HCT116 (cell line): ENCODE measurements around the gene PCDHB6. TPM values are rescaled to one million over a fixed set of nuclear protein-coding genes. Genes with fewer than 3 reads are reported as not detected.
"Not testable (repeated sequence)": the region's sequence is repeated elsewhere in the genome, so short reads cannot be mapped to it uniquely, and the experiment has no call there.

ENCODE experiments used
- ATAC-seq: fragments of 200-7000 bp; cut with Tn5 transposase; 2 replicates; pipeline ENCODE4 v1.9.1; 2020; ENCODE audit warnings: mild to moderate bottlenecking, moderate library complexity
- BruUV-seq: library from RNA; stranded (reverse); fragments of 400-500 nt; replicated peaks from 2 replicates; lab custom pipeline; 2021; lab: Mats Ljungman, UMichigan
- CTCF ChIA-PET: fragments of 300-600 bp; sonication (Branson Sonifier 250); formaldehyde crosslinking; loops from one replicate; lab custom pipeline; 2021; ENCODE audit warnings: antibody characterized with exemption; lab: Charles Lee
- POLR2A ChIA-PET: fragments of 300-600, 350-600 bp; sonication (Branson Sonifier 250); formaldehyde crosslinking; loops from one replicate; lab custom pipeline; 2021; ENCODE audit warnings: antibody characterized with exemption; lab: Charles Lee
- RAD21 ChIA-PET, 2 experiments: fragments of 300-600 bp; sonication (Branson Sonifier 250); formaldehyde crosslinking; loops; one replicate each; lab custom pipeline; 2023; ENCODE audit warnings: low total read pairs in 2 of 2; ENCODE audit not compliant: uncharacterized antibody in 2 of 2, unreplicated experiment in 2 of 2, low non-redundant PET in 1 of 2; lab: Charles Lee
- DNase-seq: peaks from one replicate; pipeline ENCODE4 v3.0.0-alpha.2; 2010; ENCODE audit warnings: low read depth, low spot score
- H2AFZ ChIP-seq: fragments of 200-600 bp; shearing (Covaris generic), sonication (generic); 2 replicates; pipeline ENCODE4 v1.6.1; 2017; ENCODE audit warnings: low read depth, mixed run types, mixed read lengths, antibody characterized with exemption, low read length; ENCODE audit not compliant: poor library complexity, severe bottlenecking
- H3K27ac ChIP-seq: 2 replicates; pipeline ENCODE4 v1.5.1; 2012; ENCODE audit warnings: low read depth, low read length
- H3K27me3 ChIP-seq: fragments of 200-600 bp; sonication (generic); 2 replicates; pipeline ENCODE4 v1.6.1; 2016; ENCODE audit warnings: mixed run types, low read length, mixed read lengths; ENCODE audit not compliant: insufficient read depth
- H3K36me3 ChIP-seq, 2 experiments: fragments of 200-500 bp in 1 of 2; fragments of 200-600 bp in 1 of 2; sonication (Bioruptor generic) in 1 of 2; sonication (generic) in 1 of 2; 2 replicates each; pipeline versions ENCODE4 v1.5.1 to v1.6.1; 2014 to 2016; ENCODE audit warnings: low read length in 2 of 2, inconsistent platforms in 1 of 2, mixed read lengths in 1 of 2, mixed run types in 1 of 2; ENCODE audit not compliant: insufficient read depth in 2 of 2, control insufficient read depth in 1 of 2
- H3K4me1 ChIP-seq, 2 experiments: fragments of 200-600 bp in 1 of 2; sonication (generic) in 1 of 2; 2 replicates each; pipeline versions ENCODE4 v1.5.1 to v1.6.1; 2012 to 2017; ENCODE audit warnings: low read length in 2 of 2, inconsistent platforms in 1 of 2, mild to moderate bottlenecking in 1 of 2, mixed read lengths in 1 of 2, mixed run types in 1 of 2, moderate library complexity in 1 of 2; ENCODE audit not compliant: insufficient read depth in 2 of 2, control insufficient read depth in 1 of 2
- H3K4me2 ChIP-seq: fragments of 200-600 bp; sonication (generic); 2 replicates; pipeline ENCODE4 v1.6.1; 2017; ENCODE audit warnings: mixed run types, low read length, mixed read lengths
- H3K4me3 ChIP-seq, 2 experiments: fragments of 200-600 bp in 1 of 2; sonication (generic) in 1 of 2; replicated peaks in 1 of 2; 2 replicates each; pipeline ENCODE4 v1.5.1; 2011 to 2016; ENCODE audit warnings: low read length in 2 of 2, control low read depth in 1 of 2, low read depth in 1 of 2, mild to moderate bottlenecking in 1 of 2, mixed read lengths in 1 of 2, mixed run types in 1 of 2
- H3K79me2 ChIP-seq: fragments of 200-600 bp; sonication (generic); 2 replicates; pipeline ENCODE4 v1.6.1; 2017; ENCODE audit warnings: mild to moderate bottlenecking, mixed run types, low read length, moderate library complexity, mixed read lengths; ENCODE audit not compliant: insufficient read depth
- H3K9ac ChIP-seq: fragments of 200-600 bp; sonication (generic); 2 replicates; pipeline ENCODE4 v1.6.1; 2016; ENCODE audit warnings: low read length, mixed read lengths
- H3K9me2 ChIP-seq: fragments of 200-600 bp; sonication (generic), shearing (Covaris generic); 2 replicates; pipeline ENCODE4 v1.6.1; 2017; ENCODE audit warnings: mixed run types, mild to moderate bottlenecking, moderate library complexity; ENCODE audit not compliant: insufficient read depth
- H3K9me3 ChIP-seq, 2 experiments: fragments of 200-500 bp in 1 of 2; fragments of 200-600 bp in 1 of 2; sonication (Bioruptor generic) in 1 of 2; sonication (generic) in 1 of 2; 2 replicates each; pipeline ENCODE4 v1.6.1; 2014 to 2017; ENCODE audit warnings: low read length in 2 of 2, mixed read lengths in 2 of 2, inconsistent platforms in 1 of 2, low read depth in 1 of 2, mild to moderate bottlenecking in 1 of 2, mixed run types in 1 of 2, moderate library complexity in 1 of 2; ENCODE audit not compliant: control insufficient read depth in 1 of 2, insufficient read depth in 1 of 2
- H4K20me1 ChIP-seq: fragments of 200-600 bp; sonication (generic), shearing (Covaris generic); 2 replicates; pipeline ENCODE4 v1.6.1; 2017; ENCODE audit warnings: mixed run types, mild to moderate bottlenecking, moderate library complexity; ENCODE audit not compliant: insufficient read depth
- CEBPB ChIP-seq: IDR thresholded peaks from 2 replicates; pipeline ENCODE4 v1.6.1; 2012; ENCODE audit warnings: low read depth
- EGR1 ChIP-seq: IDR thresholded peaks from 2 replicates; pipeline ENCODE4 v1.6.1; 2012; ENCODE audit warnings: low read depth
- ELF1 ChIP-seq: IDR thresholded peaks from 2 replicates; pipeline ENCODE4 v1.6.1; 2012; ENCODE audit warnings: low read depth, borderline replicate concordance
- EZH2phosphoT487 ChIP-seq: fragments of 200-600 bp; IDR thresholded peaks from 2 replicates; pipeline ENCODE4 v1.6.1; 2018; ENCODE audit warnings: antibody characterized with exemption, borderline replicate concordance
- FOSL1 ChIP-seq: IDR thresholded peaks from 2 replicates; pipeline ENCODE4 v1.6.1; 2012; ENCODE audit warnings: low read depth
- JUND ChIP-seq: IDR thresholded peaks from 2 replicates; pipeline ENCODE4 v1.6.1; 2012
- POLR2AphosphoS5 ChIP-seq: IDR thresholded peaks from 2 replicates; pipeline ENCODE4 v1.6.1; 2011; ENCODE audit warnings: mild to moderate bottlenecking, low read depth, low read length, moderate library complexity
- RAD21 ChIP-seq: IDR thresholded peaks from 2 replicates; pipeline ENCODE4 v1.6.1; 2012; ENCODE audit warnings: low read depth, mild to moderate bottlenecking
- SP1 ChIP-seq: IDR thresholded peaks from 2 replicates; pipeline ENCODE4 v1.6.1; 2012; ENCODE audit warnings: low read depth
- TCF7L2 ChIP-seq: IDR thresholded peaks from 2 replicates; pipeline ENCODE4 v1.7.0; 2011; ENCODE audit warnings: borderline replicate concordance, inconsistent platforms; ENCODE audit not compliant: insufficient read depth, insufficient read length; ENCODE audit errors: extremely low read depth
- YY1 ChIP-seq: IDR thresholded peaks from 2 replicates; pipeline ENCODE4 v1.6.1; 2011; ENCODE audit warnings: low read length, low read depth, moderate library complexity, mild to moderate bottlenecking; ENCODE audit not compliant: insufficient replicate concordance; ENCODE audit errors: extremely low read depth
- ZNF274 ChIP-seq: fragments of 200-500 bp; sonication (Bioruptor generic); IDR thresholded peaks from 2 replicates; pipeline ENCODE4 v1.6.1; 2014; ENCODE audit warnings: mild to moderate bottlenecking, low read depth, low read length, inconsistent platforms
- intact Hi-C: fragments of 100-400 bp; cut with micrococcal nuclease; formaldehyde crosslinking; loops from 2 replicates; pipeline ENCODE4 v1.10.0; 2022
- total RNA-seq: library from RNA; stranded (reverse); gene quantifications from one replicate; pipeline ENCODE4 v1.2.1, GENCODE V29; 2021; ENCODE audit not compliant: unreplicated experiment
- TF ChIP-seq, protein P1 (sequence below): IDR thresholded peaks from 2 replicates; pipeline ENCODE4 v1.6.1; 2012
- TF ChIP-seq, protein P2 (sequence below), 3 experiments: fragments of 200-600 bp in 1 of 3; sonication (generic) in 1 of 3; IDR thresholded peaks in 2 of 3; conservative IDR thresholded peaks in 1 of 3; 2 replicates each; pipeline ENCODE4 v1.5.1; 2012 to 2017; ENCODE audit warnings: low read depth in 2 of 3, low read length in 2 of 3, antibody characterized with exemption in 1 of 3, borderline replicate concordance in 1 of 3, control low read depth in 1 of 3, mild to moderate bottlenecking in 1 of 3, mixed read lengths in 1 of 3, mixed run types in 1 of 3, moderate library complexity in 1 of 3; ENCODE audit not compliant: insufficient read depth in 1 of 3
- TF ChIP-seq, protein P3 (sequence below): IDR thresholded peaks from 2 replicates; pipeline ENCODE4 v1.6.1; 2012; ENCODE audit warnings: low read depth
- TF ChIP-seq, protein P4 (sequence below): IDR thresholded peaks from 2 replicates; pipeline ENCODE4 v1.6.1; 2012

The PCDHB6 gene
- total RNA-seq, 1 experiment from 2014 or later: not detected

DNA sequence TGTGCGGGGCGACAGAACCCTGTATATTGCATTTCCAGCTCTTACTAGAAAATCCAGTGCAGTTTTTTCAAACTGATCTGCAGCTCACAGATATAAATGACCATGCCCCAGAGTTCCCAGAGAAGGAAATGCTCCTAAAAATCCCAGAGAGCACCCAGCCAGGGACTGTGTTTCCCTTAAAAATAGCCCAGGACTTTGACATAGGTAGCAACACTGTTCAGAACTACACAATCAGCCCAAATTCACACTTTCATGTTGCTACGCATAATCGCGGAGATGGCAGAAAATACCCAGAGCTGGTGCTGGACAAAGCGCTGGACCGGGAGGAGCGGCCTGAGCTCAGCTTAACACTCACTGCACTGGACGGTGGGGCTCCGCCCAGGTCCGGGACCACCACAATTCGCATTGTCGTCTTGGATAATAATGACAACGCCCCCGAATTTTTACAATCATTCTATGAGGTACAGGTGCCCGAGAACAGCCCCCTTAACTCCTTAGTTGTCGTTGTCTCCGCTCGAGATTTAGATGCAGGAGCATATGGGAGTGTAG, 14.1 kb upstream of the PCDHB6 start:
- Histone ChIP-seq H3K9ac (no peak overlapping the region), H3K27me3 (no peaks in the 10 kb centered on the region), H3K4me1 (no peaks in the 10 kb centered on the region), H3K27ac (no peak overlapping the region), H3K4me3 (no peak overlapping the region), H3K36me3 (no peaks in the 10 kb centered on the region), H3K9me3 (peaks cover 0 to 14% of the 10 kb centered on the region in 2 experiments; a peak in 2 of 4 replicates), H3K9me2 (no peaks in the 10 kb centered on the region), H4K20me1 (no peaks in the 10 kb centered on the region), H3K4me2 (no peak overlapping the region), H3K79me2 (no peaks in the 10 kb centered on the region), H2AFZ (no peak overlapping the region)
- no peak for DNase-seq
- BruUV-seq: no TSS peak
- ATAC-seq: no peak
- CTCF ChIA-PET: no interaction called here
- RAD21 ChIA-PET: no interaction called here
- TF ChIP-seq FOSL1 (no peak), EGR1 (no peak), YY1 (no peak), EZH2phosphoT487 (no peak), RAD21 (no peak), ZNF274 (no peak), TCF7L2 (no peak), JUND (no peak), SP1 (no peak), ELF1 (no peak), POLR2AphosphoS5 (no peak), CEBPB (no peak)
- TF ChIP-seq, protein P1, sequence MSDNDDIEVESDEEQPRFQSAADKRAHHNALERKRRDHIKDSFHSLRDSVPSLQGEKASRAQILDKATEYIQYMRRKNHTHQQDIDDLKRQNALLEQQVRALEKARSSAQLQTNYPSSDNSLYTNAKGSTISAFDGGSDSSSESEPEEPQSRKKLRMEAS: no peak
- TF ChIP-seq, protein P2, sequence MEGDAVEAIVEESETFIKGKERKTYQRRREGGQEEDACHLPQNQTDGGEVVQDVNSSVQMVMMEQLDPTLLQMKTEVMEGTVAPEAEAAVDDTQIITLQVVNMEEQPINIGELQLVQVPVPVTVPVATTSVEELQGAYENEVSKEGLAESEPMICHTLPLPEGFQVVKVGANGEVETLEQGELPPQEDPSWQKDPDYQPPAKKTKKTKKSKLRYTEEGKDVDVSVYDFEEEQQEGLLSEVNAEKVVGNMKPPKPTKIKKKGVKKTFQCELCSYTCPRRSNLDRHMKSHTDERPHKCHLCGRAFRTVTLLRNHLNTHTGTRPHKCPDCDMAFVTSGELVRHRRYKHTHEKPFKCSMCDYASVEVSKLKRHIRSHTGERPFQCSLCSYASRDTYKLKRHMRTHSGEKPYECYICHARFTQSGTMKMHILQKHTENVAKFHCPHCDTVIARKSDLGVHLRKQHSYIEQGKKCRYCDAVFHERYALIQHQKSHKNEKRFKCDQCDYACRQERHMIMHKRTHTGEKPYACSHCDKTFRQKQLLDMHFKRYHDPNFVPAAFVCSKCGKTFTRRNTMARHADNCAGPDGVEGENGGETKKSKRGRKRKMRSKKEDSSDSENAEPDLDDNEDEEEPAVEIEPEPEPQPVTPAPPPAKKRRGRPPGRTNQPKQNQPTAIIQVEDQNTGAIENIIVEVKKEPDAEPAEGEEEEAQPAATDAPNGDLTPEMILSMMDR (IDR thresholded peaks at IDR 0.05 in 2 of 3, conservative IDR thresholded peaks at IDR 0.05 in 1 of 3; ENCODE audit: borderline replicate concordance in 1 of 3, insufficient read depth in 1 of 3, low read depth in 2 of 3, low read length in 2 of 3): no peak
- TF ChIP-seq, protein P3, sequence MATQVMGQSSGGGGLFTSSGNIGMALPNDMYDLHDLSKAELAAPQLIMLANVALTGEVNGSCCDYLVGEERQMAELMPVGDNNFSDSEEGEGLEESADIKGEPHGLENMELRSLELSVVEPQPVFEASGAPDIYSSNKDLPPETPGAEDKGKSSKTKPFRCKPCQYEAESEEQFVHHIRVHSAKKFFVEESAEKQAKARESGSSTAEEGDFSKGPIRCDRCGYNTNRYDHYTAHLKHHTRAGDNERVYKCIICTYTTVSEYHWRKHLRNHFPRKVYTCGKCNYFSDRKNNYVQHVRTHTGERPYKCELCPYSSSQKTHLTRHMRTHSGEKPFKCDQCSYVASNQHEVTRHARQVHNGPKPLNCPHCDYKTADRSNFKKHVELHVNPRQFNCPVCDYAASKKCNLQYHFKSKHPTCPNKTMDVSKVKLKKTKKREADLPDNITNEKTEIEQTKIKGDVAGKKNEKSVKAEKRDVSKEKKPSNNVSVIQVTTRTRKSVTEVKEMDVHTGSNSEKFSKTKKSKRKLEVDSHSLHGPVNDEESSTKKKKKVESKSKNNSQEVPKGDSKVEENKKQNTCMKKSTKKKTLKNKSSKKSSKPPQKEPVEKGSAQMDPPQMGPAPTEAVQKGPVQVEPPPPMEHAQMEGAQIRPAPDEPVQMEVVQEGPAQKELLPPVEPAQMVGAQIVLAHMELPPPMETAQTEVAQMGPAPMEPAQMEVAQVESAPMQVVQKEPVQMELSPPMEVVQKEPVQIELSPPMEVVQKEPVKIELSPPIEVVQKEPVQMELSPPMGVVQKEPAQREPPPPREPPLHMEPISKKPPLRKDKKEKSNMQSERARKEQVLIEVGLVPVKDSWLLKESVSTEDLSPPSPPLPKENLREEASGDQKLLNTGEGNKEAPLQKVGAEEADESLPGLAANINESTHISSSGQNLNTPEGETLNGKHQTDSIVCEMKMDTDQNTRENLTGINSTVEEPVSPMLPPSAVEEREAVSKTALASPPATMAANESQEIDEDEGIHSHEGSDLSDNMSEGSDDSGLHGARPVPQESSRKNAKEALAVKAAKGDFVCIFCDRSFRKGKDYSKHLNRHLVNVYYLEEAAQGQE: no peak
- TF ChIP-seq, protein P4, sequence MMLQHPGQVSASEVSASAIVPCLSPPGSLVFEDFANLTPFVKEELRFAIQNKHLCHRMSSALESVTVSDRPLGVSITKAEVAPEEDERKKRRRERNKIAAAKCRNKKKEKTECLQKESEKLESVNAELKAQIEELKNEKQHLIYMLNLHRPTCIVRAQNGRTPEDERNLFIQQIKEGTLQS: no peak
- intact Hi-C loops: no loop called here
- POLR2A ChIA-PET: no interaction called here

DNA sequence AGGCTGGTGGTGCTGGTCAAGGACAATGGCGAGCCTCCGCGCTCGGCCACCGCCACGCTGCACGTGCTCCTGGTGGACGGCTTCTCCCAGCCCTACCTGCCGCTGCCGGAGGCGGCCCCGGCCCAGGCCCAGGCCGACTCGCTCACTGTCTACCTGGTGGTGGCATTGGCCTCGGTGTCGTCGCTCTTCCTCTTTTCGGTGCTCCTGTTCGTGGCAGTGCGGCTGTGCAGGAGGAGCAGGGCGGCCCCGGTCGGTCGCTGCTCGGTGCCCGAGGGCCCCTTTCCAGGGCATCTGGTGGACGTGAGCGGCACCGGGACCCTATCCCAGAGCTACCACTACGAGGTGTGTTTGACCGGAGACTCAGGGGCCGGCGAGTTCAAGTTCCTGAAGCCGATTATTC, 12.5 kb upstream of the PCDHB6 start:
- H3K79me2 ChIP-seq, intact Hi-C loops, BruUV-seq, H3K4me3 ChIP-seq, H2AFZ ChIP-seq, H3K4me2 ChIP-seq, POLR2A ChIA-PET, RAD21 ChIA-PET, CTCF ChIA-PET, DNase-seq, H3K9me2 ChIP-seq, H3K36me3 ChIP-seq, H3K27me3 ChIP-seq, H4K20me1 ChIP-seq, H3K4me1 ChIP-seq, ATAC-seq, H3K27ac ChIP-seq, H3K9ac ChIP-seq: not testable (repeated sequence)
- H3K9me3 ChIP-seq: peaks cover 0 to 14% of the 10 kb centered on the region in 2 experiments; a peak in 2 of 4 replicates
